ENCODE measurements around the gene MCAT. TPM values are rescaled to one million over a fixed set of nuclear protein-coding genes. Genes with fewer than 3 reads are reported as not detected.

The MCAT gene
- total RNA-seq, 1 donor from 2014 or later, result 10.5 TPM

DNA sequence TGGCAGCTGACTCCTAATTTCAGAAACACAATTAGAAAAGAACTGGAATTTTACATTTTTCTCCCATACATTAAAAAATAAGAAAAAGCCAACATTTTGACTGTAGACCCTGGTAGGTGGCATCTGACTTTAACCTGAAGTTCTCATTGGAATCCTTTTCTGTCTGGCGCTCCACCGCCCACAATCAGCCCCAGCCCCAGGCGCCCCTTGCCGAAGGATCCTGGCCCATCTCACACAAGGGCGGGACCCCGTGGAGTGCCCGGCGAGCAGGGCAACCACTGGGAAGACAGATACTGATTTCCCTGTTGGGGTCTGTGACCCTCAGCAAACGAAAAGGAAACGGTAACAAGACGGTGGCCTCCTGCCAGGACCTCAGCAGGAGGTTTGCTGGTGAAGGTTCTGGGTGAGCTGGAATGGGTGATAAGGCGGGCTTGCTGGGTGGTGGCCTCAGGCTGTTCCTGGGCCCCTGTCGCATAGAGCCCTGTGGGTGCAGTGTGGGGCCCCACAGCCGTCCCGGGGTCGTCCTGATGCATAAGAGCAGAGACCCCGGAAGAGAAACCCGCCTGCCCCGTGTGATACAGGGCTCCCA lies 23.9 kb upstream of the MCAT start:
- no peaks in the 10 kb centered on the region for H3K9me3 ChIP-seq (ENCODE audit: low read depth)
- H2AFZ ChIP-seq (replicated peaks), result no peak overlapping the region
- H4K20me1 ChIP-seq (ENCODE audit: low read depth), result no peaks in the 10 kb centered on the region
- Mint-ChIP-seq H3K4me1 (peaks cover 7% of the 10 kb centered on the region), H3K36me3 (peaks cover 7% of the 10 kb centered on the region), H3K9me3 (no peaks in the 10 kb centered on the region), H3K4me3 (no peak overlapping the region), H3K27me3 (ENCODE audit: insufficient read depth, low read depth) (peaks cover 4% of the 10 kb centered on the region), H3K27ac (no peak overlapping the region)
- DNase-seq (ENCODE audit: low spot score), result no peak
- H3F3A ChIP-seq (ENCODE audit: low read depth), result peaks cover 4% of the 10 kb centered on the region
- H3K79me2 ChIP-seq (ENCODE audit: low read depth), result no peaks in the 10 kb centered on the region
- no peak overlapping the region for H3K4me3 ChIP-seq
- no peaks in the 10 kb centered on the region for H3K4me1 ChIP-seq
- no peak overlapping the region for H3K4me2 ChIP-seq
- TF ChIP-seq, protein P1, sequence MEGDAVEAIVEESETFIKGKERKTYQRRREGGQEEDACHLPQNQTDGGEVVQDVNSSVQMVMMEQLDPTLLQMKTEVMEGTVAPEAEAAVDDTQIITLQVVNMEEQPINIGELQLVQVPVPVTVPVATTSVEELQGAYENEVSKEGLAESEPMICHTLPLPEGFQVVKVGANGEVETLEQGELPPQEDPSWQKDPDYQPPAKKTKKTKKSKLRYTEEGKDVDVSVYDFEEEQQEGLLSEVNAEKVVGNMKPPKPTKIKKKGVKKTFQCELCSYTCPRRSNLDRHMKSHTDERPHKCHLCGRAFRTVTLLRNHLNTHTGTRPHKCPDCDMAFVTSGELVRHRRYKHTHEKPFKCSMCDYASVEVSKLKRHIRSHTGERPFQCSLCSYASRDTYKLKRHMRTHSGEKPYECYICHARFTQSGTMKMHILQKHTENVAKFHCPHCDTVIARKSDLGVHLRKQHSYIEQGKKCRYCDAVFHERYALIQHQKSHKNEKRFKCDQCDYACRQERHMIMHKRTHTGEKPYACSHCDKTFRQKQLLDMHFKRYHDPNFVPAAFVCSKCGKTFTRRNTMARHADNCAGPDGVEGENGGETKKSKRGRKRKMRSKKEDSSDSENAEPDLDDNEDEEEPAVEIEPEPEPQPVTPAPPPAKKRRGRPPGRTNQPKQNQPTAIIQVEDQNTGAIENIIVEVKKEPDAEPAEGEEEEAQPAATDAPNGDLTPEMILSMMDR (IDR thresholded peaks at IDR 0.05), result no peak
- TF ChIP-seq EZH2 (IDR thresholded peaks at IDR 0.05) (no peak), EZH2phosphoT487 (IDR thresholded peaks at IDR 0.05) (no peak)
- no peak overlapping the region for H3K27ac ChIP-seq
- H3K27me3 ChIP-seq, result no peaks in the 10 kb centered on the region
- H3K36me3 ChIP-seq, result no peaks in the 10 kb centered on the region
- H3K9ac ChIP-seq, result no peak overlapping the region

GRCh38 chr22:43166132-43166930 lies 23.1 kb upstream of the MCAT start:
- H3K9me3 ChIP-seq (ENCODE audit: low read depth), result no peaks in the 10 kb centered on the region
- no peaks in the 10 kb centered on the region for H4K20me1 ChIP-seq (ENCODE audit: low read depth)
- no peak overlapping the region for H3K27ac Mint-ChIP-seq
- H3K79me2 ChIP-seq (ENCODE audit: low read depth), result no peaks in the 10 kb centered on the region
- DNase-seq (ENCODE audit: low spot score), result no peak
- peaks cover 7% of the 10 kb centered on the region for H3K36me3 Mint-ChIP-seq
- H3F3A ChIP-seq (ENCODE audit: low read depth), result peaks cover 4% of the 10 kb centered on the region
- TF ChIP-seq EZH2 (IDR thresholded peaks at IDR 0.05), result no peak
- TF ChIP-seq EZH2phosphoT487 (IDR thresholded peaks at IDR 0.05), result no peak
- TF ChIP-seq, protein P1 (IDR thresholded peaks at IDR 0.05), result no peak
- no peak overlapping the region for H3K9ac ChIP-seq
- no peak overlapping the region for H3K4me3 Mint-ChIP-seq
- no peaks in the 10 kb centered on the region for H3K9me3 Mint-ChIP-seq
- H3K27me3 Mint-ChIP-seq (ENCODE audit: insufficient read depth, low read depth), result peaks cover 4% of the 10 kb centered on the region
- no peaks in the 10 kb centered on the region for H3K36me3 ChIP-seq
- no peak overlapping the region for H2AFZ ChIP-seq (replicated peaks)
- H3K4me3 ChIP-seq, result no peak overlapping the region
- no peaks in the 10 kb centered on the region for H3K27me3 ChIP-seq
- no peaks in the 10 kb centered on the region for H3K4me1 ChIP-seq
- no peak overlapping the region for H3K27ac ChIP-seq
- peaks cover 7% of the 10 kb centered on the region for H3K4me1 Mint-ChIP-seq
- H3K4me2 ChIP-seq, result no peak overlapping the region

- Mint-ChIP-seq H3K9me3 (no peaks in the 10 kb centered on the region), H3K27me3 (ENCODE audit: insufficient read depth, low read depth) (peaks cover 4% of the 10 kb centered on the region), H3K4me3 (no peak overlapping the region), H3K27ac (no peak overlapping the region), H3K4me1 (peaks cover 7% of the 10 kb centered on the region), H3K36me3 (peaks cover 2% of the 10 kb centered on the region)
- Histone ChIP-seq H3K9me3 (ENCODE audit: low read depth) (no peaks in the 10 kb centered on the region), H3K9ac (no peak overlapping the region), H3K79me2 (ENCODE audit: low read depth) (no peaks in the 10 kb centered on the region), H3K36me3 (no peaks in the 10 kb centered on the region), H3K27ac (no peak overlapping the region), H2AFZ (replicated peaks) (no peak overlapping the region), H3K4me3 (no peak overlapping the region), H3F3A (ENCODE audit: low read depth) (peaks cover 4% of the 10 kb centered on the region), H3K4me1 (no peaks in the 10 kb centered on the region), H3K27me3 (no peaks in the 10 kb centered on the region), H3K4me2 (no peak overlapping the region), H4K20me1 (ENCODE audit: low read depth) (no peaks in the 10 kb centered on the region)
- no peak for DNase-seq (ENCODE audit: low spot score)
- TF ChIP-seq EZH2 (IDR thresholded peaks at IDR 0.05), result no peak
- TF ChIP-seq, protein P1 (IDR thresholded peaks at IDR 0.05), result no peak
- no peak for TF ChIP-seq EZH2phosphoT487 (IDR thresholded peaks at IDR 0.05)
Measured at GRCh38 chr22:43164636-43165035, 21.4 kb upstream of the MCAT start.
